ENCODE results near the gene LHX3.

Gene LHX3

GRCh38 chr9:136204838-136205706, at the start of gene LHX3:
LHX3 (minus strand) TSS chr9:136205128; CDS start chr9:136205012, 116 bp downstream.
- DNase-seq (ENCODE audit: low read depth in 2 of 2, low spot score in 1 of 2): no peak

GRCh38 chr9:136253246-136254130, 48.6 kb upstream of the LHX3 start:
- no peak for DNase-seq (ENCODE audit: low read depth in 2 of 2, low spot score in 1 of 2)

GRCh38 chr9:136252846-136253245, 47.9 kb upstream of the LHX3 start:
- DNase-seq (ENCODE audit: low read depth in 2 of 2, low spot score in 1 of 2): no peak

GRCh38 chr9:136252281-136252680, 47.4 kb upstream of the LHX3 start:
- no peak for DNase-seq (ENCODE audit: low read depth in 2 of 2, low spot score in 1 of 2)

- no peak for DNase-seq (ENCODE audit: low read depth in 2 of 2, low spot score in 1 of 2)
These were observed 46.6 kb upstream of the LHX3 start for GRCh38 chr9:136251264-136252115.

- DNase-seq (ENCODE audit: low read depth in 2 of 2, low spot score in 1 of 2): no peak
These were observed 45.7 kb upstream of the LHX3 start for GRCh38 chr9:136250676-136251075.

GRCh38 chr9:136249877-136250559, 45.1 kb upstream of the LHX3 start:
- DNase-seq (ENCODE audit: low read depth in 2 of 2, low spot score in 1 of 2): no peak

- DNase-seq (ENCODE audit: low read depth in 2 of 2, low spot score in 1 of 2): no peak
These were observed 44.3 kb upstream of the LHX3 start for GRCh38 chr9:136248951-136249876.

GRCh38 chr9:136247947-136248637, 43.2 kb upstream of the LHX3 start:
- no peak for DNase-seq (ENCODE audit: low read depth in 2 of 2, low spot score in 1 of 2)

- no peak for DNase-seq (ENCODE audit: low read depth in 2 of 2, low spot score in 1 of 2)
These were observed 42.6 kb upstream of the LHX3 start for GRCh38 chr9:136247551-136247916.

GRCh38 chr9:136246849-136247550, 42.1 kb upstream of the LHX3 start:
- no peak for DNase-seq (ENCODE audit: low read depth in 2 of 2, low spot score in 1 of 2)

GRCh38 chr9:136245219-136246150, 40.6 kb upstream of the LHX3 start, which contains the start of gene QSOX2:
QSOX2 (minus strand) TSS chr9:136245812; CDS start chr9:136245803, 9 bp downstream.
- peak; percentile 72 to 73 for DNase-seq (ENCODE audit: low read depth in 2 of 2, low spot score in 1 of 2)

- no peak for DNase-seq (ENCODE audit: low read depth in 2 of 2, low spot score in 1 of 2)
These were observed 40.0 kb upstream of the LHX3 start for GRCh38 chr9:136244969-136245218.

- DNase-seq (ENCODE audit: low read depth in 2 of 2, low spot score in 1 of 2): no peak
These were observed 39.4 kb upstream of the LHX3 start for GRCh38 chr9:136244122-136244968.

GRCh38 chr9:136243631-136244030, 38.7 kb upstream of the LHX3 start:
- DNase-seq (ENCODE audit: low read depth in 2 of 2, low spot score in 1 of 2): no peak

GRCh38 chr9:136242918-136243525, 38.1 kb upstream of the LHX3 start:
- no peak for DNase-seq (ENCODE audit: low read depth in 2 of 2, low spot score in 1 of 2)

Measured in stimulated activated CD8-positive, alpha-beta memory T cell treated with anti-CD3 and anti-CD28 coated beads, Interleukin-4, amount 100 ng/mL, for 1 hour (primary cell).